ENCODE data around the gene SUN3.

The SUN3 gene

GRCh38 chr7:47942132-47942531, 86.8 kb downstream of the SUN3 start:
- no peak for DNase-seq

GRCh38 chr7:47941136-47941844, 87.6 kb downstream of the SUN3 start:
- no peak for DNase-seq

GRCh38 chr7:47940088-47941013, 88.6 kb downstream of the SUN3 start:
- no peak for DNase-seq

- DNase-seq = no peak
These were observed 89.4 kb downstream of the SUN3 start for GRCh38 chr7:47939425-47940036.

DNA sequence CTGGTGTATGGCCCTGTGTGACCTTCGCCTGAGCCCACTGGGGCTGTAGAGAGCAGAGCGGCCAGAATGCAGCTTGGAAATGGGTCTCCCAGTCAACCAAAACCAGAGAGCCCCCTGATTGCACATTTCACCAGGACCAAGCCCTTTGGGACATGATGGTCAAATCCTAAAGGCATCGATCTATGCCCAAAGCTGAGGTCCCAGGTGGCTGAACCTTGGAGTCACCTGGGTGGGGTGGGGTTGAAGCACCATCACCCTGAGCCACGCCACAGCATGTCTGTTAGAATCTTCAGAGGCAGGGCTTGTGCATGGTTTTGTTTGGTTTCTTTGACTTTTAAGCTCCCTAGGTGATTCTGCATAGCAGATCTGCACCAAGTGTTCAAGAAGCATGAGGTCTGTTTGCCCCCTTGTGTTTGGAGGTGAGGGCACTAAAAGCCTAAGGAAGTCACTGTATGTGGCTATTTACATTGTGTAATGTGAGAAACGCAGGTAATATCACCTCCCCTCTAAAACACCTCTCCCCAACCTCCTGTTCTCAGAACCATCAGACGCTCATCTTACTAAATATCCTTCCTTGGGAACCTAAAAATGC, 90.2 kb downstream of the SUN3 start:
- DNase-seq = no peak

DNA sequence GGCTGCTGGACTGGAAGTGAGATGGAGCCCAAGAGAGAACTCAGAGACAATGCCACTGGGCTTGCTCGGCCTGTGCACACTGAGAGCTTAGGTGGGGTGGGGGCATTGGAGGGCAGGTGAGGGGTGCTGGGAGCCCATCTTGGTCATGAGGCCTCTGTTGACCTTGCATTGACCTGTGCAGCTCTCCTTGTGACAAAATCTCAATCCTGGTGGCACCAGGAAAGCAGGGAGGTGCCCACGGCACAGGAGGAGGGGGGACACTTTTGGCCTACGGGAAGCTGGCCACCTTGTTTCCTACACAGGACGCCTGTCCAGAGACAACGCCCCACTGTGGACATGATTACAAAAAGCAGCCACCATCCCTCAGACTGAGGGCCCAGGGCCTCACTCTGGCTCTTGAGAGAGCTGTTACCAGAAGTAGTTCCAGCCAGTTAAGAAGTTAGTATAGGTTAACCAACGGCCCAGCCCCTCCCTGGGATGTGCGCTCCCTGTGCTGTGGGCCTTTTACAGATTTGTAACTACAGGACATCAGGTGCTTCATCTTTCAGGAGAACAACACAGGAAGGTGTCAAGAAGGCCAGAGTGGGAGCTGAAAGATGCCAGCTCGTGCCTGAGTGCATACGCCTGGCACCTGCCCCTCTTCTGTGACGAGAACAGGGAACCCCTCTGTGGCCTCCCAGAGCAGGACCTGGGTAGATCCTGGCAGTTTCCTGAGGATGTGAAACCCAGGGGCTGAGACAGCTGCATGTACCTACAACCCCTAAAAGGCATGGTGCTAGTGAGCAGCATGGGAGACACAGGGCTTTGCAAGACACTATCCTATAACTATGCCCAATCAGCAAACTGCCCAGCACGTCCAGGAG, 91.0 kb downstream of the SUN3 start:
- DNase-seq = no peak

Data from NCI-H2029 treated with DMSO at 0.1 percent for 48 hours (cell line).